Fibroblast of lung (primary cell): ENCODE results near the gene LPGAT1.

Experiments
- EZH2 ChIP-seq: IDR thresholded peaks from 2 replicates; pipeline ENCODE4 v1.5.1; 2012; ENCODE audit warnings: low read length, control low read depth, mild to moderate bottlenecking; ENCODE audit errors: missing control alignments
- TF ChIP-seq, protein P1 (sequence below), 2 donors: IDR thresholded peaks in 1 of 2; conservative IDR thresholded peaks in 1 of 2; 1 replicate in 1 of 2; 2 replicates in 1 of 2; pipeline ENCODE4 v1.5.1; 2011 to 2012; ENCODE audit warnings: low read length in 2 of 2, control low read depth in 1 of 2, inconsistent platforms in 1 of 2, low read depth in 1 of 2, mild to moderate bottlenecking in 1 of 2

DNA sequence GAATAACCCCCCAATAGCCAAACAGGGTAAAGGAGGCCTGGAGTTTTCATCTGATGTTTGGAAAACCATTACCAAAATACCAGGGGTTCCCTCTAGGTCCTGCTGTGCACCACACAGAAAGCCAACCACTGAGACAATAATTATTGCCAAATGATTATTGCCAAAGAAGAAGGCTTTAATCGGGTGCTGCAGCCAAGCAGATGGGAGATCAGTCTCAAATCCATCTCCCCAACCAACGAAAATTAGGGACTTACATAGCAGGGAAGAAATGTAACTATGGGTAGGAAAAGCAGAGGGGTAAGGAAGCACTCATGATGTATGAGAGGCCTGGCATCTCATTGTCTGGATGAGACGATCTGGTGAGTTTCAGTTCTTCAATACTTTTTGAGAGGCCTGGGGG lies 28.8 kb upstream of the LPGAT1 start:
- TF ChIP-seq, protein P1, sequence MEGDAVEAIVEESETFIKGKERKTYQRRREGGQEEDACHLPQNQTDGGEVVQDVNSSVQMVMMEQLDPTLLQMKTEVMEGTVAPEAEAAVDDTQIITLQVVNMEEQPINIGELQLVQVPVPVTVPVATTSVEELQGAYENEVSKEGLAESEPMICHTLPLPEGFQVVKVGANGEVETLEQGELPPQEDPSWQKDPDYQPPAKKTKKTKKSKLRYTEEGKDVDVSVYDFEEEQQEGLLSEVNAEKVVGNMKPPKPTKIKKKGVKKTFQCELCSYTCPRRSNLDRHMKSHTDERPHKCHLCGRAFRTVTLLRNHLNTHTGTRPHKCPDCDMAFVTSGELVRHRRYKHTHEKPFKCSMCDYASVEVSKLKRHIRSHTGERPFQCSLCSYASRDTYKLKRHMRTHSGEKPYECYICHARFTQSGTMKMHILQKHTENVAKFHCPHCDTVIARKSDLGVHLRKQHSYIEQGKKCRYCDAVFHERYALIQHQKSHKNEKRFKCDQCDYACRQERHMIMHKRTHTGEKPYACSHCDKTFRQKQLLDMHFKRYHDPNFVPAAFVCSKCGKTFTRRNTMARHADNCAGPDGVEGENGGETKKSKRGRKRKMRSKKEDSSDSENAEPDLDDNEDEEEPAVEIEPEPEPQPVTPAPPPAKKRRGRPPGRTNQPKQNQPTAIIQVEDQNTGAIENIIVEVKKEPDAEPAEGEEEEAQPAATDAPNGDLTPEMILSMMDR (conservative IDR thresholded peaks at IDR 0.05 in 1 of 2, IDR thresholded peaks at IDR 0.05 in 1 of 2; ENCODE audit: low read depth in 1 of 2, low read length in 2 of 2): no peak
- TF ChIP-seq EZH2: no peak
